Measurements from ENCODE around the gene CCDC28A.

Gene CCDC28A

DNA sequence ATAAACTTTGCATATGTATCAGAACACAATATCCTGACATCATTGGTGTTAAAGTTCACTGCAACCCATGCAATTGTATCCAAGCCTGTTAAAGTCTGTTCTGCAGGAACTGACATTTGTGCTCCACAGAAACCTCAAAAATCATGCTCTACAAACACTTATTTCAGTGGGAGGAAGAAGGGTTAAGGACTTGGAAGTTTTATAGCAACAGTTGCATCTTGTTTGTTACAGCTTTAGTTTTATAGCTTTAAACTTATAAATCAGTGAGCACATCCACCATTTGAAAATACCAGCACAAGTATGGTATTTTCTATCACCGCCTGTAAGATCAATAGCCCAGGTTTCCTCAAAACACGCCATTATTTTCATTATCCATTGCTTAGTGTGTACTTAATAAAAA, 23.2 kb downstream of the CCDC28A start:
- FAIRE-seq: no peak

GRCh38 chr6:138797806-138798446, 24.4 kb downstream of the CCDC28A start:
- no peak for FAIRE-seq

- FAIRE-seq: no peak
Observed at GRCh38 chr6:138800377-138801150, 27.0 kb downstream of the CCDC28A start.

- no peak for FAIRE-seq
Observed at GRCh38 chr6:138803331-138803730, 29.8 kb downstream of the CCDC28A start.

- FAIRE-seq: no peak
Observed at GRCh38 chr6:138803861-138804260, 30.3 kb downstream of the CCDC28A start.

DNA sequence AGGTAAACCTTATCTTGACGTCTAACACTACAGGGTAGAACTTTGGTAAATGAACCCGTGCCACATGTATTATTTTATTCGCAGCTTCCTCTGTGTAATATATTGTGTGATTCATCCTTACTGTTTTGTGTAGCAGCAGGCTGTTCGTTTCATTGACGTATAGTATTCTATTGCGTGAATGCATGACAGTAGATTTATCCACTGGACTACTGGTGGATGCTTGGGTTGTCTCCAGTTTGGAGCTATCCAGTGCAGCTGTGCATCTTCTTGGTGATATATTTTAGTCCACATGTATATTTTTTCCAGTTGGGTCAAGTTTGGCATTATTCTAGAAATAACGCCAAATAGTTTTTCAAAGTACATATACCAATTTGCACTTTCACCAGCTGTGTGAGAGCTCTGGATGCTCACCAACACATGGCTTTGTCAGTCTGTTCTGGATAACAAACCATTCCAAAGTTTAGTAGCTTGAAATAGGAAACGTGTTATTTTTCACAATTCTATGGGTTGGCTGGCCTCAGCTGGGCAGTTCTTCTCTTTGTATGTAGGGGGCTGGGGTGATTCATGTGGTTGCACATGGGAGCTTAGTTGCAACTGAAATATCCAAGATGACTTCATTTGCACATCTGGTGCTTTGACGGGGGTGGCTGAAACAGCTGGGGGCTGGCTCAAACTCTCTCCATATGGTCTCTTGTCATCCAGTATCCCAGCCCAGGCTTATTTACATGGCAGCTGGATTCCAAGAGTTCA, 31.6 kb downstream of the CCDC28A start:
- FAIRE-seq: no peak

DNA sequence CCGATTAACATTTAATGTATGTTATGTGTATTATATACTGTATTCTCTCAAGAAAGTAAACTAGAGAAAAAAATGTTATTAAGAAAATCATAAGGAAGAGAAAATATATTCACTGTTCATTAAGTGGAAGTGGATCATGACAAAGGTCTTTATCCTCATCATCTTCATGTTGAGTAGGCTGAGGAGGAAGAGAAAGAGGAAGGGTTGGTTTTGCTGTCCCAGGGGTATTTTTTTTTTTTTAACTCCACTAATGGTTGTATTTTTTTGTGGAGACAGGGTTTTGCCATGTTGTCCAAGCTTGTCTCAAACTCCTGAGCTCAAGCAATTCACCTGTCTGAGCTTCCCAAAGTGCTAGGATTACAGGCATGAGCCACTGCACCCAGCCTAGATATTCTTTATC, 33.3 kb downstream of the CCDC28A start:
- no peak for FAIRE-seq

GRCh38 chr6:138809677-138810076, 36.1 kb downstream of the CCDC28A start:
- no peak for FAIRE-seq

DNA sequence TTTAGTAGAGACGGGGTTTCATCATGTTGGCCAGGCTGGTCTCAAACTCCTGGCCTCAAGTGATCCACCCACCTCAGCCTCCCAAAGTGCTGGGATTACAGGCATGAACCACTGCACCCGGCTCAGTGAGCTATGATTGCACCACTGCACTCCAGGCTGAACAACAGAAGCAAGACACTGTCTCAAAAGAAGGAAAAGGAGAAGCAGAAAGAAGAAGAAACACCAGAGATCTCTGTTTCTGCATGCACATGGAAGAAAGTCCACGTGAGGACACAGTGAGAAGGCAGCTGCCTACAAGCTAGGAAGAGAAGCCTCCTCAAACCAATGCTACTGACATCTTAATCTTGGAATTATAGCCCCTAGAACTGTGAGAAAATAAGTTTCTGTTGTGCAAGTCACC, 38.3 kb downstream of the CCDC28A start:
- no peak for FAIRE-seq

DNA sequence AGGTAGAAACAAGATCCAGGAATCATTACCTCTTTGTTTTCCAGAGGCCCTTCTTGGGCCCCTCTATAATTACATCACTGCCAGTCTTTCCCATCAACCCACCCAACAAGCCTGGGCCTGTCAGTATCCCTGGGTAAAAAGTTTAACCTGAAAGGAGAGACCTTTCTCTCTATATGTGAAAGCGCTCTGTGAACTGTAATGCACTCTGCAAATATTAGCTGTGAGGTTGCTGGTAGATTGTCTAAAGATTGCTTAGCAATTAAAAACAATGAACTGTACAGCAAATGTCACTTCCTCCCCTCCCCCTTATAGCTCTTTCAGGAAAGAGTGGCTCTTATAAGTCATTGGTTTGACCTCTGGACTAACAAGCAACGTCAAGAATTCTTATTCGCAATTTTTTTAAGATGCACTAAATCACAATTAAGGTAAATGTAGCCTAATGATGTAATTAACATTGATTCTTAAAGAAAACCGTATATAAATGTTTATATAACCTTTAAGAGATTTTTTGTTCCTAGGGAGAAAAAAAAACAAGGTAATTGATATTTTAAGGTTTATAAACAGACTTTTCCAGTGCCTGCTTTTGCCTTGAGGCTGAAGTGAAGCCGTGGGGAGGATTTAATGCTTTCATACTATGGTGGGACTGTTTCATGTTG, 40.7 kb downstream of the CCDC28A start:
- FAIRE-seq: no peak

- FAIRE-seq: no peak
Observed at GRCh38 chr6:138815221-138815620, 41.7 kb downstream of the CCDC28A start.

DNA sequence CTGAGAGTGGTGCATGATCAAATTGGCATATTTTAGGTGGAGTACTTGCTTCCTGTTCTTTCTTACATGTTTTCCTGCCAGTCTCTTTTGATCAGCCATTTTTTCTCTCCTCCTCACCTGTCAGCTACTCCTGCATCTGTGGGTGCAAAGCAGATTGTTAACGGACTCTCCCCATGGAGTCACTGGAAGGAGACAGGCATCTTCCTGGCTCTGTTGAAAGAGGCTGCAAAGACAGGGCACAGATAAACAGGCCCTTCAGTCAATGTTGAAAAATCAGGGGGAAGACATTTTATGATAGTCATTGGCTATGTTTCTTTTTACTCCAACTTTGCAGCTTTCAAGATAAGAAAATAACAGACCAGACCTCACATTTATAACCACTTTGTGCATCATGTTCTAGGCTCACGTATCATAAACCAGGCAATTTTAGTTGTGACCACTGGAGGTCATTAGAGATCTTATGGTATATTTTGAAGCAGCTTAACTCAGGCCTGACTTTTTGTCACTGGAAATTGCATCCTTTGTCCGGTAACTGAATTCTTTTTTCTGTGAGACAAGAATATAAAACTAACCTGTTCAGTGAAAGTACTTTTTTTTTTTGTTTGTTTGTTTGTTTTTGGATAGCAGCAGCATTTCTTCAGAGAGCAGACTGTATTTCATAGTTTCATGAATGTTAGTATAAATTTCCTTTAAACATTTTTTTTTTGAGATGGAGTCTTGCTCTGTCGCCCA, 42.4 kb downstream of the CCDC28A start:
- peak; percentile 99 for FAIRE-seq

GRCh38 chr6:138817799-138818198, 44.2 kb downstream of the CCDC28A start:
- no peak for FAIRE-seq

GRCh38 chr6:138818496-138819194, 45.1 kb downstream of the CCDC28A start:
- no peak for FAIRE-seq

DNA sequence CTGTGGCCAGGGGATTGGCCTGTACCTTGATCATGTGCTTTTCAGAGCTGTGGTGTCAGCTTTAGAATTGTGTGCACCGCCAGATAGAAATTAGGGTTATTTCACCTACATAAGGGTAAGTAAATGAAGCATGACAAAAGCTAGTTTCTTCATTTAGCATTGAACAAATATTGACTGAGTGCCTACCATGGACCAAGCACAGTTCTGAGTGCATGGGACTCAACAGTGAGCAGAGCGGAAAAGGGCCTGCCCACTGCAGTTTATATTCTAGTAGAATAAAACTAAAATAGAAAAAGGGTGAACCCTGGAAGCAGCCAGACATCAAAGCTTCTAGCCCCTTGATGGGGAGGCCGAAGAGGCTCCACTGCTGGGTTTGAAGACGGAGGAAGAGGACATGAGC, 48.0 kb downstream of the CCDC28A start:
- FAIRE-seq: no peak

DNA sequence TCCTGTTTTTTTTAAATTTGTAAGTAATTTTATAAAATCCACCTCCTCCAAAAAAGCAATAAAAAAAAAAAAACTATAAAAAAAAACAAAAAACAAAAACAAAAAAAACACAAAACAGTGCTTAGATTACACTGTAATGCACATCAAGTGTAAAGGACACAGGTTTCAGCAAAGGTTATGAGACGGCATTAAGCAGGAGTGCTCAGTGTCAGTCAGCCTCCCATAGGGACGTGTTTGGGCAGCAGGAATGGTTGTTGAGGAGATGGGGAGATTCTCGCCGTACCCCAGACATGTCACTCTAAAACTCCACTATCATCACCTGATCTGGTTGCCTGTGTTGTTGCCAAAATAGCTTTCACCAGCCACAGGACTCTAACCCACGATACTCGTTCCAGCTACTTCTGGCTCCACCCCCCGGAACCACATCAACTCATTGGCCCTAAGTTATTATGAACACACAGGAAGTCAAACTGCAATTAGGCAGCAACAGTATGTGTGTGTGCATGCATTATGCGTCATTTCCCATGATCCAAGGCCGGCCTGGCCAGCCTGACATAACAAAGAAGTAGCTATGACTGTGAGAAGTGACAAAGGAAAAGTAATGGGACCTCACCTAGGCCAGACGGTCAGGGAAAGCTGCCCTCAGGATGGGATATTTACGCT, 51.0 kb downstream of the CCDC28A start:
- no peak for FAIRE-seq

DNA sequence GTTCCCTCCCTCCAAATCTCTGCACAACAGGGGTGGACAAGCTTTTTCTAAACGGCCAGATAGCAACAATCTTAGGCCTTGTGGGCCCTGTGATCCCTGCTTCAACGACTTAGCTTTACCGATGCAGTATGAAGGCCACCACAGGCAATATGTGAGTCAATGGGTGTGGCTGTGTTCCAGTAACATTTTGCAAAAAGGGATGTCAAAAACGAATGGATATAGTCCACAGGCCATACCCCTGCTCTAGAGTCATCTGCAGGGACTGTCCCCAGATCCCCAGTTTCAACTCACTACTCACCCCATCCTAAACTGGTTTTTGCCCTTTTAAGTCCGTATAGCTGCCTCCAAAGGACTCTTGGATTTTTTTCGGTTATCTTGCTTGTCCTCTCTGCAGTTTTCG, 56.7 kb downstream of the CCDC28A start:
- FAIRE-seq: no peak

DNA sequence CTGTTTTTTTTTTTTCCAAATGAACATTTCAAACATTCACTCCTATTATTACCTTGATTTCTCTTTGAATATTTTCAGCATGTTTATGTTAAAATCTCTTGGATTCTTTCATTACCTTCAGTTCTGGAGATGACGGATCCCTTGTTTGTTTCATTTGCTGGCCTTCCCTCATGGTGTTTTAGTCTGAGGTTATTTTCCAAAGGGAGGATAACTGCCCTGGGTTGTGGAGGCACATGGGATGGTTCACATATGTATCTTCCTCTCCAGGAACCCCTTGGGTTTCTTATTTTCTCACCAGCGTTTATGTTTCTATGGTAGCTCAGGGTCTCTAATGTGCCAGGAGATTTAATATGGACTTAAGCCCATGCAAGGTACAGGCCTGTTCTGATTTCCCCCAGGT, 58.6 kb downstream of the CCDC28A start:
- FAIRE-seq: no peak

DNA sequence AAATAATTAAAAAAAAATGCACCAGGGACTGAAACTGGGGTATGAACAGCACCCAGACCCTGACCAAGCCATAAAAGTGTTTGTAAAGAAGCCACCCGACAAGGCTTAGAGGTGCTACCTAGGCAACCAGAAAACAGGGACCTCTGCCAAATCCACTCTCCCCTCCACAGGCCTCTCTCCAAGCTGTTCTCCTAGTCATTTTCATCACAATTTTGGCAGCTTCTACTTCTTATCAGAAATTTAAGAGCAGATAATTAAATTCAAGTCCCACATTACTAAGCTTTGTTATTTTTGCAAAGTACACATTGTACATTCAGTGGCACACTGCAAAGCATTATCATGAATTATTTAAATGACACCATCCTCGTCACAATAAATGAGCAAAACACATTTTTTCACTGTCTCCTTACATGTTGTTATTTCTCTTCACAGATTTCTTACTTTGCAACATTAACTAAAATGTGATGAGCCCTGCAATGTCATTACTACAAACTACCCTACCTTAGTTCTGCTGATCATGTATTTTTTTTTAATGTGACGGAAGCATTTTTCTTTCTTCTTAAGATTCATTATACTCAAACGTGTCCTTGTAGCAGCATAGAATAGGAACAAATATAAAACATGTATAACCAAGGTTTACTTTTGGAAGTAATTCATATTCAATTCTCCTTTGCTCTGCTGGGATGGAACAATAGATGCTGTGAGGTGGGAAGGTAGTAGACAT, 60.4 kb downstream of the CCDC28A start:
- peak; percentile 93 for FAIRE-seq

GRCh38 chr6:138837246-138837645, 63.7 kb downstream of the CCDC28A start:
- no peak for FAIRE-seq
